Endothelial cell of umbilical vein (primary cell): Measurements from ENCODE around the gene ZNF446. TPM values are rescaled to one million over a fixed set of nuclear protein-coding genes. Genes with fewer than 3 reads are reported as not detected.
A peak's percentile ranks its signal among the peaks of the same experiment; 100 is the strongest.

Source experiments
- Bru-seq: library from RNA; stranded (reverse); fragments of 400-500 nt; gene quantifications from one replicate; lab custom pipeline; 2021; lab: Mats Ljungman, UMichigan
- BruChase-seq, 2 experiments: library from RNA; stranded (reverse); fragments of 400-500 nt; gene quantifications; one replicate each; lab custom pipeline; 2021; lab: Mats Ljungman, UMichigan
- BruUV-seq: library from RNA; stranded (reverse); fragments of 400-500 nt; replicated peaks from 2 replicates; lab custom pipeline; 2021; lab: Mats Ljungman, UMichigan
- CTCF ChIA-PET: fragments of 300-600, 350-600 bp; sonication (Branson Sonifier 250); formaldehyde crosslinking; loops from one replicate; lab custom pipeline; 2021; ENCODE audit warnings: antibody characterized with exemption, inconsistent platforms; lab: Charles Lee
- POLR2A ChIA-PET: fragments of 300-600, 350-600 bp; sonication (Branson Sonifier 250); formaldehyde crosslinking; loops from one replicate; lab custom pipeline; 2021; ENCODE audit warnings: antibody characterized with exemption, inconsistent platforms; lab: Charles Lee
- DNase-seq: peaks from one replicate; pipeline ENCODE4 v3.0.0-alpha.2; 2011; ENCODE audit warnings: low read depth, low spot score
- FAIRE-seq: peaks from 2 replicates; lab custom pipeline; 2011; peaks lifted over from hg19 to GRCh38; lab: Jason Lieb, UNC
- H2AFZ ChIP-seq: 2 replicates; pipeline ENCODE4 v1.6.0; 2012; ENCODE audit warnings: low read depth, low read length, control low read depth, inconsistent platforms
- H3K27ac ChIP-seq: 2 replicates; pipeline ENCODE4 v1.5.1; 2011; ENCODE audit warnings: low read depth, mild to moderate bottlenecking, control low read depth, low read length, moderate library complexity; ENCODE audit not compliant: insufficient read depth
- H3K27me3 ChIP-seq, 2 experiments: 2 replicates each; pipeline versions ENCODE4 v1.6.0 to v1.6.1; 2011; ENCODE audit warnings: low read length in 2 of 2, mixed read lengths in 1 of 2; ENCODE audit not compliant: control insufficient read depth in 2 of 2, insufficient read depth in 2 of 2
- H3K36me3 ChIP-seq, 2 experiments: 2 replicates in 1 of 2; 3 replicates in 1 of 2; pipeline ENCODE4 v1.5.1; 2011; ENCODE audit warnings: low read length in 2 of 2, mild to moderate bottlenecking in 1 of 2, moderate library complexity in 1 of 2; ENCODE audit not compliant: control insufficient read depth in 2 of 2, insufficient read depth in 2 of 2; ENCODE audit errors: extremely low read depth in 1 of 2
- H3K4me1 ChIP-seq: 3 replicates; pipeline ENCODE4 v1.5.1; 2011; ENCODE audit warnings: mild to moderate bottlenecking, low read length; ENCODE audit not compliant: control insufficient read depth, insufficient read depth; ENCODE audit errors: extremely low read depth
- H3K4me2 ChIP-seq: 2 replicates; pipeline ENCODE4 v1.6.1; 2011; ENCODE audit warnings: low read length, control low read depth, mixed read lengths; ENCODE audit not compliant: insufficient read depth
- H3K4me3 ChIP-seq, 3 experiments: fragments of 200-600 bp in 1 of 3; sonication (generic), shearing (Covaris generic) in 1 of 3; replicated peaks in 1 of 3; 2 replicates each; pipeline ENCODE4 v1.5.1; 2011 to 2016; ENCODE audit warnings: control low read depth in 3 of 3, low read length in 3 of 3, mild to moderate bottlenecking in 2 of 3, inconsistent platforms in 1 of 3, low read depth in 1 of 3, moderate library complexity in 1 of 3; ENCODE audit not compliant: insufficient read depth in 1 of 3
- H3K79me2 ChIP-seq: 2 replicates; pipeline ENCODE4 v1.6.0; 2012; ENCODE audit warnings: low read length, inconsistent platforms; ENCODE audit not compliant: control insufficient read depth, insufficient read depth
- H3K9ac ChIP-seq: replicated peaks from 2 replicates; pipeline ENCODE3; 2011; ENCODE audit warnings: low read length, control low read depth; ENCODE audit not compliant: insufficient read depth; ENCODE audit errors: extremely low read depth
- H3K9me1 ChIP-seq: replicated peaks from 3 replicates; pipeline ENCODE4 v1.6.0; 2011; ENCODE audit warnings: mild to moderate bottlenecking, low read length; ENCODE audit not compliant: control insufficient read depth, insufficient read depth; ENCODE audit errors: extremely low read depth
- H3K9me3 ChIP-seq: replicated peaks from 2 replicates; pipeline ENCODE4 v1.5.1; 2012; ENCODE audit warnings: low read length, inconsistent platforms; ENCODE audit not compliant: control insufficient read depth, insufficient read depth
- H4K20me1 ChIP-seq: replicated peaks from 2 replicates; pipeline ENCODE3; 2011; ENCODE audit warnings: mild to moderate bottlenecking, low read length; ENCODE audit not compliant: control insufficient read depth, insufficient read depth; ENCODE audit errors: extremely low read depth
- CTCF ChIP-seq, 2 donors: IDR thresholded peaks; 1 replicate in 1 of 2; 2 replicates in 1 of 2; pipeline ENCODE4 v1.5.1; 2011; ENCODE audit warnings: low read length in 2 of 2, mild to moderate bottlenecking in 2 of 2, moderate library complexity in 2 of 2, control low read depth in 1 of 2, inconsistent platforms in 1 of 2, low read depth in 1 of 2; ENCODE audit not compliant: insufficient read depth in 1 of 2; ENCODE audit errors: extremely low read depth in 1 of 2
- EZH2 ChIP-seq: IDR thresholded peaks from 2 replicates; pipeline ENCODE4 v1.6.1; 2012; ENCODE audit warnings: borderline replicate concordance, low read depth, mild to moderate bottlenecking, moderate library complexity, low read length, inconsistent platforms; ENCODE audit not compliant: severe bottlenecking
- GATA2 ChIP-seq: IDR thresholded peaks from 2 replicates; pipeline ENCODE4 v1.7.0; 2011; ENCODE audit warnings: low read depth, mild to moderate bottlenecking, moderate library complexity, mixed read lengths, low read length; ENCODE audit not compliant: insufficient read length, insufficient read depth
- JUN ChIP-seq: IDR thresholded peaks from 2 replicates; pipeline ENCODE4 v1.6.1; 2011; ENCODE audit warnings: borderline replicate concordance, low read depth; ENCODE audit not compliant: insufficient read length, insufficient read depth
- MAX ChIP-seq: IDR thresholded peaks from 2 replicates; pipeline ENCODE4 v1.6.1; 2011; ENCODE audit not compliant: insufficient read depth, insufficient read length
- POLR2A ChIP-seq: IDR thresholded peaks from 2 replicates; pipeline ENCODE4 v1.6.1; 2012; ENCODE audit warnings: low read depth, mild to moderate bottlenecking, control low read depth, low read length
- POLR2AphosphoS5 ChIP-seq: IDR thresholded peaks from 2 replicates; pipeline ENCODE4 v1.6.1; 2012; ENCODE audit warnings: low read depth, mild to moderate bottlenecking, control low read depth, low read length, moderate library complexity; ENCODE audit not compliant: insufficient read depth
- dilution Hi-C: fragments of 300-500 bp; cut with MboI; formaldehyde crosslinking; loops from one replicate; pipeline ENCODE4 v1.15.0; 2019; ENCODE audit warnings: low sequenced_read_pairs; ENCODE audit not compliant: extremely low pct_ligation_motif_present
- intact Hi-C: fragments of 100-400 bp; cut with micrococcal nuclease; formaldehyde crosslinking; loops from one replicate; pipeline ENCODE4 v1.10.0; 2022
- long read RNA-seq: library from polyadenylated mRNA; stranded (forward); transcript quantifications from one replicate; pipeline ENCODE4 v2.0.0, GENCODE V29; 2021
- polyA minus RNA-seq, 3 experiments: library from RNA; depleted of rRNA, polyadenylated mRNA; stranded (reverse); fragments of >200 nt; gene quantifications; 1 replicate in 1 of 3; 2 replicates in 2 of 3; pipeline ENCODE4 v1.2.3, GENCODE V29; 2011
- polyA plus RNA-seq, 4 experiments: library from polyadenylated mRNA; depleted of rRNA in 3 of 4; stranded (reverse) in 3 of 4; unstranded in 1 of 4; fragments of >200 nt; gene quantifications; 2 replicates each; pipeline versions ENCODE4 v1.2.1 to v1.2.3, GENCODE V29; 2011 to 2012; ENCODE audit warnings: missing spikeins in 1 of 4
- total RNA-seq: library from RNA; stranded (reverse); gene quantifications from 2 replicates; pipeline ENCODE4 v1.2.3, GENCODE V29; 2021

The ZNF446 gene
- total RNA-seq, result 6.6 and 7.0 TPM in 2 replicates
- polyA plus RNA-seq, result 8.3 and 11.2 TPM in 2 replicates
- 5.3 and 7.0 TPM in 2 replicates for polyA plus RNA-seq (2011; cell fraction: cytosol; rRNA removed)
- 11.6 and 13.3 TPM in 2 replicates for polyA plus RNA-seq (2011; cell fraction: nucleus; rRNA removed)
- polyA plus RNA-seq (2012), result 5.4 and 8.1 TPM in 2 replicates
- 4.0 and 4.2 TPM in 2 replicates for polyA minus RNA-seq
- 3.7 TPM for polyA minus RNA-seq (2011; cell fraction: cytosol; rRNA and poly(A)+ RNA removed)
- 4.9 and 6.8 TPM in 2 replicates for polyA minus RNA-seq (2011; cell fraction: nucleus; rRNA and poly(A)+ RNA removed)
- Bru-seq, nascent RNA, result percentile 41 among the genes with signal in this experiment
- BruChase-seq, experiment 1, labeled RNA remaining after a 6-hour chase, result percentile 51 among the genes with signal in this experiment
- percentile 52 among the genes with signal in this experiment for BruChase-seq, experiment 2, labeled RNA remaining after a 2-hour chase
- long read RNA-seq, partial matches to known transcripts, result 3 of 17 reads
- long read RNA-seq, other reads (novel, unspliced or antisense), result 12 of 17 reads

- POLR2A ChIA-PET, result interaction anchor here (0.5 kb wide), 1 partner anchor 15 kb away, joined by 4 read pairs; no protein-coding TSS in a partner anchor
- TF ChIP-seq MAX (peak; percentile 32), POLR2AphosphoS5 (peak; percentile 91), EZH2 (no peak), CTCF (IDR thresholded peaks at IDR 0.05; ENCODE audit: extremely low read depth in 1 of 2, insufficient read depth in 1 of 2, low read depth in 1 of 2, low read length in 2 of 2) (no peak), JUN (no peak), GATA2 (no peak), POLR2A (peak; percentile 70)
- no peaks in the 10 kb centered on the region for H3K79me2 ChIP-seq
- peak within 1 kb of the TSS; percentile 73 for H3K27ac ChIP-seq
- intact Hi-C loops, result loop anchor here (1.0 kb wide), 4 partner anchors 9 to 114 kb away; partner anchors contain the start of genes ZNF324, ZNF324B and ZNF497
- dilution Hi-C loops, result no loop called here
- peaks cover 9% of the 10 kb centered on the region for H3K4me1 ChIP-seq
- peak within 1 kb of the TSS; percentile 47 for H3K9ac ChIP-seq
- peaks cover 0 to 11% of the 10 kb centered on the region in 2 experiments for H3K36me3 ChIP-seq
- no peaks in the 10 kb centered on the region for H3K27me3 ChIP-seq
- peak within 1 kb of the TSS; percentile 49 to 70 (median 56) for H3K4me3 ChIP-seq
- CTCF ChIA-PET, result interaction anchor here (1.3 to 1.7 kb wide), 2 partner anchors 44 to 58 kb away, joined by 3 to 7 read pairs; partner anchors contain the start of gene ZBTB45
- DNase-seq, result peak; percentile 97
- H3K9me1 ChIP-seq, result no peaks in the 10 kb centered on the region
- H2AFZ ChIP-seq, result peak within 1 kb of the TSS; percentile 89
- no TSS peak for BruUV-seq
- H4K20me1 ChIP-seq, result no peaks in the 10 kb centered on the region
- H3K4me2 ChIP-seq, result peak within 1 kb of the TSS; percentile 74
- H3K9me3 ChIP-seq, result no peaks in the 10 kb centered on the region
- FAIRE-seq, result peak; percentile 97
Observed at GRCh38 chr19:58475714-58476497, at the start of gene ZNF446. ZNF446 (plus strand) TSS chr19:58476352; CDS start chr19:58477219, 867 bp downstream.
